NT2/D1 (cell line): ENCODE data around the gene CACNA2D3.

Experiments
- DNase-seq: peaks from one replicate; pipeline ENCODE4 v3.0.0-alpha.2; 2011; ENCODE audit warnings: low read depth, low spot score
- H3K27me3 ChIP-seq: 2 replicates; pipeline ENCODE4 v1.6.0; 2011; ENCODE audit warnings: mild to moderate bottlenecking; ENCODE audit not compliant: insufficient read length, insufficient read depth
- H3K36me3 ChIP-seq: 2 replicates; pipeline ENCODE4 v1.6.1; 2011; ENCODE audit warnings: mild to moderate bottlenecking, low read length, mixed read lengths; ENCODE audit not compliant: insufficient read depth, insufficient read length
- H3K4me1 ChIP-seq: 2 replicates; pipeline ENCODE4 v1.5.1; 2011; ENCODE audit not compliant: insufficient read depth, insufficient read length
- H3K4me3 ChIP-seq: 2 replicates; pipeline ENCODE4 v1.5.1; 2011; ENCODE audit warnings: low read depth; ENCODE audit not compliant: insufficient read length
- H3K9ac ChIP-seq: 2 replicates; pipeline ENCODE4 v1.6.0; 2011; ENCODE audit warnings: low read depth; ENCODE audit not compliant: insufficient read length
- H3K9me3 ChIP-seq: 2 replicates; pipeline ENCODE4 v1.5.1; 2011; ENCODE audit warnings: mild to moderate bottlenecking, low read length; ENCODE audit not compliant: insufficient read depth
- SUZ12 ChIP-seq: IDR thresholded peaks from 2 replicates; pipeline ENCODE4 v1.6.1; 2011; ENCODE audit not compliant: insufficient read length, insufficient read depth; ENCODE audit errors: extremely low read depth
- YY1 ChIP-seq: IDR thresholded peaks from 2 replicates; pipeline ENCODE4 v1.6.1; 2011; ENCODE audit not compliant: insufficient read length, insufficient read depth
- ZNF274 ChIP-seq: IDR thresholded peaks from 2 replicates; pipeline ENCODE4 v1.6.1; 2011; ENCODE audit warnings: mild to moderate bottlenecking, low read depth, low read length

The CACNA2D3 gene

DNA sequence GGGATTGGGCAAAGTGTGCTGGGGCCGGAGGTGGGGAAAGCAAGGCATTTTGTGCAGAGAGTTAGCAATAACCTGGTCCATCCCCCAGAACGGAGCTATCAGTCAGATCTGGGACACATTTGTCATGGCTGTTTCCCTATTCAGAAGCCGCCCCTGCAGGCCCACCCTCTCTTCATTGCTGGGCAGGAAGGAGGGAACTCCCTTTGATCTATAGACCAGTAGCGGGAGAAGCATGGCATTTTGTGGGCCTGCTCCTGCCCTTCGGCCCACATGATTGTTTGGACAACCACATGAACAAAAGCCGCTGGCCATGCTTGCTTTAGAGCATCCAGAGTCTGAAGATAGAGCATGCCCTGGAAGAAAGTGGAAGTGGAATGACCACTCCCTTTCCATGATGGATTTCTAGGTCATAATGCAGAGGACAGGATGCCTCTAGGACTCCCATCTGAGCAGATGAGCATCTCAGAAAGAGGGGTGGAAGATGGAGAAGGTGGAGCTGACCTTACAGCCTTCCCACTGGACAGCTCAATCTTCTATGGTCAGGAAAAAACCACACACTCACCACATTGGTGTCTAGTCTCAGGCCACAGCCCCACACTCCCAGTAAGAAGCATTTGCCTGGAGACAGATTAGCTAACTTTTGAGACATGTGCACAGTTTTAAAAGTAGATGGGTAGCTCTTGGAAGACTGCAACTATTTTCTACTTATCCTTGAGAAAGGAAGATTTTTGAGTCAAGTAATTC lies 817.4 kb downstream of the CACNA2D3 start:
- no peak for DNase-seq
- Histone ChIP-seq H3K4me1 (peaks cover 7% of the 10 kb centered on the region), H3K4me3 (no peak overlapping the region), H3K9me3 (no peaks in the 10 kb centered on the region), H3K27me3 (no peaks in the 10 kb centered on the region), H3K36me3 (no peaks in the 10 kb centered on the region), H3K9ac (no peak overlapping the region)
- TF ChIP-seq ZNF274 = no peak
- no peak for TF ChIP-seq SUZ12
- TF ChIP-seq YY1 = no peak

DNA sequence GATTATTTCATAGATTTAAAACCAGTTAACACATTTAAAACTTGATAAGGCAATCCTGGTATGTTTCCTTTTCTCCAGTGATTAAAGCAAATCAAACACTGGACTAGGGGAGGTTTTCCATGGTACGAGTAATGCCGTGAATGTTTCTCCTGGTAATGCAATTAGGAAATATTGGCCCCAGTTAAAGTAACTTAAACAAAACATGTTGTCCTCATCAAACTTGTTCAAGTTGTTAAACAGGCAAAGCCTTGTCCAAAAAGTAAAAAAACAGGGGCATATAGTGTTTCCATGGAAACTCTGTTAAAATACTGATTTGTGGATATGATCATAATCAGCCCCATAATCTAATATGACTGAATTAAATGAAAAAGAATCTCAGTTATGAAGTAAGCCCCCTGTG lies 818.6 kb downstream of the CACNA2D3 start:
- H3K4me1 ChIP-seq = peaks cover 7% of the 10 kb centered on the region
- TF ChIP-seq ZNF274 (no peak), SUZ12 (no peak), YY1 (no peak)
- no peak overlapping the region for H3K9ac ChIP-seq
- no peak for DNase-seq
- no peaks in the 10 kb centered on the region for H3K27me3 ChIP-seq
- no peaks in the 10 kb centered on the region for H3K36me3 ChIP-seq
- H3K9me3 ChIP-seq = no peaks in the 10 kb centered on the region
- no peak overlapping the region for H3K4me3 ChIP-seq

DNA sequence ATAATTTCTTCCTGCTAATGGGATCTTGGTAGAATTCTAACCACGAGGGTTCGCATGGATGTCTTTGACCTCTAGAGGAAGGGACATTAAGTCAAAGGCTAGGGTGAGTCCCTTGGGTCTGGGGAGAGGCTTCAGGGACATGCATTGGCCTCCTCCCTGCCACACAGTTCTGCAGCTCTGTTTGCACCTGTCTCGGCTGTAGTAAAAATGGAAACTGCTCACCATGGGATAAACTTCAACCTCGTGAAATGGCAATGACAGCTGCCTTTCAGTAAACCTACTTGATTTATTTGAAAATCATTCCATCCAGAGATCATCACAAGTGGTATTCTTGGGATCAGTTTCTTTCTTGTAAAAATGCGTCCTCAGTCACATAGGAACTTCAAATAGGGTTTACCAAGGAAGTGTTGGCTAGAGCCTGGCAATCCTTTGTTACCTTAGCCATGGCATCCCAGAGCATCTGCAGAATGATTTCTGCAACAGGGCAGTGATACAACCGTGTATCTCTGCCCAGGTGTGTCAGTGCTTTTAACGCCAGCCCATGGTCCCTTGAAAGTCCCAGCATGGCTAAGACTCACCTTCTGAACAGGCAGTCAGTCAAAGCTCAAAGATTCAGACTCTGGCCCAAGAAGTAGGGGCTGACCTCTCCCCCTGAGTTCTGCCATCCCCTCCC lies 819.5 kb downstream of the CACNA2D3 start:
- TF ChIP-seq ZNF274 = no peak
- TF ChIP-seq SUZ12 = no peak
- no peak for TF ChIP-seq YY1
- H3K4me1 ChIP-seq = peaks cover 1% of the 10 kb centered on the region
- no peaks in the 10 kb centered on the region for H3K36me3 ChIP-seq
- H3K9ac ChIP-seq = no peak overlapping the region
- no peaks in the 10 kb centered on the region for H3K9me3 ChIP-seq
- no peak for DNase-seq
- no peak overlapping the region for H3K4me3 ChIP-seq
- H3K27me3 ChIP-seq = no peaks in the 10 kb centered on the region

DNA sequence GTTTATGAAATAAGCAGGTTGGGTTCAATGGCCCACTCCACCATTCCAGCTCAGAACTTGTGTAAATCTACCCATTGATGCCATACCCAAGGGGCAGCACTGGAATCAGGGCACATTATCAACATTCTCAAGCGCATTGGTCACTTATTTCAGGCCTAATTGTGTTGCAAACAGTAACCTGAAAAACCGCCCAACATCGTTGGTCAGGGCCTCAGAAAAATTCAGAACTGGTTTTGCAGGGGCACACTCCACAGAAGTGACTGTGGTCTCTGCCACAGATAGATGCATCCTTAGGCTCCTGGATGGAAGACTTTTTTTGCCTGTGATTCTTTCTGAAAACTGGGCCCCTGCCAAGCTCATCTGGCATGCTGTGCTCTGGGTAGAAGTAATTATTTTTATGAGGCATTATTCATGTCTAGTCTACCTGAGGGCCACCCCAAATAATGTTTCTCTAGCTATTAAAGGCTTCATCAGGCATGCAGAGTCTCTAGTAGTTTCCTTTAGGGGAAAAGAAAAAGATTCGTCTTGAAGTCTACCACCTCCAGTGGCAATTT lies 827.2 kb downstream of the CACNA2D3 start:
- H3K4me3 ChIP-seq = no peak overlapping the region
- no peaks in the 10 kb centered on the region for H3K36me3 ChIP-seq
- H3K9ac ChIP-seq = no peak overlapping the region
- no peak for TF ChIP-seq SUZ12
- TF ChIP-seq YY1 = no peak
- no peak for TF ChIP-seq ZNF274
- peaks cover 4% of the 10 kb centered on the region for H3K4me1 ChIP-seq
- peaks cover 17% of the 10 kb centered on the region; the same call in 1 of the 2 replicates for H3K9me3 ChIP-seq
- DNase-seq = no peak
- H3K27me3 ChIP-seq = no peaks in the 10 kb centered on the region

DNA sequence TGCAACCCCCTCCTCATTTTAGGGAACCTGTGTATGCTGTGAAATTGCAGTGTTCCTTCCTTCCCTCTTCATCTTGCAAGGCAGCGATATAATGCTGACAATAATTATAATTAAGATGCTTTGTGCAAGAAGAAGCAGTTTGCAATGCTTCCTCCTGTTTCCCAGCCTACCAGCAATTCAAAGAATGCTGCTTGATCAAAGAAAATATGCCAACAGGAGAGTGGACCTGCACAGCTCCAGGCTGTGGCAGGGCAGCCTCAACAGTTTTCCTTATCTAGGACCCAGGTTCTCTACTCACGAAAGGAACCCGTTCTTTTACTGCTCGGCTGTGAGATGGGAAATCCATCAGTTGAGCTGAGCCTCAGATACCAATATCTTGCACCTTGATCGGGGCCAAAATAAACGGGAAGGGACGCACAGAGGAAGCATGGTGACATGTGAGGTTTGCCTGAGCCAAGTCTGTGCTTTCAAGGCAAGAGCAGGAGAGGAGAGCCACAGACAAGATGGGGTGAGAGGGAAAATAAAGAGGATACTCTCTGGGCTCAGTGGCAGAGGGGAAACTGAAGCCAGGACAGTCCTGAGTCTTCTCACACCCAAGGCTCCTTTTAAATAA lies 828.1 kb downstream of the CACNA2D3 start:
- Histone ChIP-seq H3K36me3 (no peaks in the 10 kb centered on the region), H3K27me3 (no peaks in the 10 kb centered on the region), H3K9me3 (peaks cover 26% of the 10 kb centered on the region; the same call in 1 of the 2 replicates), H3K4me3 (no peak overlapping the region), H3K9ac (no peak overlapping the region), H3K4me1 (peaks cover 4% of the 10 kb centered on the region)
- DNase-seq = no peak
- no peak for TF ChIP-seq YY1
- no peak for TF ChIP-seq ZNF274
- TF ChIP-seq SUZ12 = no peak

DNA sequence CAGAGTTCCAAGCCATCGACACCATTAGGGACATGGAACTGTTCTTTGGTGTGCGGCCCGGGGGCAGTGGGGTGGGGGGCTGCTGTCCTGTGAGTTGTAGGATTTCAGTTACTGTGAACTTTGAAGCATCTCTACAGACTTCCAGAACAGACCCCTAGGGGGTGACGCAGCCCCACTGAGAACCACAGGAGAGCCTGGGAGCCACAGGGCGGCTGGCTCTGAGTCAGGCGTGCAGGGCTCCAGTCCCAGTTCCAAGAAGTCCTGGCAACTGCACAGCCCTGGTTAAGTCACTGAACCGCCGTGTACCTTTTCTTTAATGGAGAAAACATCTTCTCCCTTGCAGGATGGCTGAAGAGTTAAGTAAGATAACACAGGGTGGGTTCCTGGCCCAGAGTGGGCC lies 829.1 kb downstream of the CACNA2D3 start:
- no peak overlapping the region for H3K4me3 ChIP-seq
- DNase-seq = no peak
- H3K4me1 ChIP-seq = peaks cover 9% of the 10 kb centered on the region
- TF ChIP-seq YY1 (no peak), SUZ12 (no peak), ZNF274 (no peak)
- no peaks in the 10 kb centered on the region for H3K36me3 ChIP-seq
- no peak overlapping the region for H3K9ac ChIP-seq
- no peaks in the 10 kb centered on the region for H3K27me3 ChIP-seq
- peaks cover 35% of the 10 kb centered on the region; the same call in 1 of the 2 replicates for H3K9me3 ChIP-seq

DNA sequence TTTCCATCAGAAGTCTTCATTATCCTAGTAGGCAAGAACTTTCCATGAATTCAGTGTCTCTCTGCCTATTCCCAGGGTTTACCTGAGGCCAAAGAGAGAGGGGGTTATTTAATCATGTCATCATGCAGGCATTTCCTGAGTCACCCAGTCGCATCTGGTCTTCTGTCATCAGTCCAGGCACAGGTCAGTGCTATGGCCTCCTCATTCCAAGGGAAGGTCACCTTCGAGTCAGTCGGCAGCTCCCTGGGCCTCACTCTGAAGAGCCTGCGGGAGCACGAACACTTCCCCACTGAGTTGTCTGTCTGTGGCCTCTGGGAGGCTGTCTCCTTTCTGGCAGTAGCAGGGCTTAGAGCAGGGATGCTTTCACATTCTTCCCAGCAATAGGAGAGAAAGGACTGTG lies 831.7 kb downstream of the CACNA2D3 start:
- Histone ChIP-seq H3K36me3 (no peaks in the 10 kb centered on the region), H3K9ac (peak overlapping the region; percentile 52), H3K27me3 (no peaks in the 10 kb centered on the region), H3K4me1 (peaks cover 9% of the 10 kb centered on the region), H3K9me3 (peaks cover 50% of the 10 kb centered on the region; the same call in 1 of the 2 replicates), H3K4me3 (no peak overlapping the region)
- no peak for TF ChIP-seq SUZ12
- no peak for TF ChIP-seq ZNF274
- no peak for TF ChIP-seq YY1
- no peak for DNase-seq
